ENCODE measurements around the gene FAM221B.

The FAM221B gene

DNA sequence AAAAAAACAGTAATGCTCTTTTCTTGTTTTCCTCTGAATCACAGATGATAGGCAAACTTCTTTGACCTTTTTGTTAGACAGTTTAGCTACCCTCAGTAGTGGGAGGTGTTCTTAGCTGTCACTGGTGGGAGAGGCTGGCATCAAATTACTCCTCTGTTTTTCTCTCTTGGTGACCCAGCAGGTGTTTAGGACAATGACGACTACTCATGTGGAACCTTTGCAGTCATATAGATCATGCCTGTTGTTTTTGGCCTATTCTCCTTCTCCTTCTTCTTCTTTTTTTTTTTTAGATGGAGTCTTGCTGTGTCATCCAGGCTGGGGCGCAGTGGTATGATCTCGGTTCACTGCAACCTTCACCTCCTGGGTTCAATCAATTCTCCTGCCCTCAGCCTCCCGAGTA is 52.5 kb downstream of the FAM221B start:
- H3K4me2 ChIP-seq (ENCODE audit: low read depth, low read length, poor library complexity, severe bottlenecking), result peak overlapping the region; percentile 3
- peak overlapping the region; percentile 23; the same call in 1 of the 2 replicates for H3K27ac ChIP-seq (ENCODE audit: low read depth, low read length)

GRCh38 chr9:35774907-35775635 is 53.5 kb downstream of the FAM221B start:
- H3K9me2 ChIP-seq (replicated peaks; ENCODE audit: insufficient read depth, low read length), result no peaks in the 10 kb centered on the region
- H3K27ac ChIP-seq (ENCODE audit: low read depth, low read length), result no peak overlapping the region
- no peak overlapping the region for H3K9ac ChIP-seq (ENCODE audit: low read length)
- no peak overlapping the region for H2AFZ ChIP-seq (ENCODE audit: low read depth, low read length, severe bottlenecking)
- TF ChIP-seq EZH2phosphoT487 (conservative IDR thresholded peaks at IDR 0.05; ENCODE audit: low read length) (no peak), CTCF (IDR thresholded peaks at IDR 0.05; ENCODE audit: insufficient read depth, low read length, poor library complexity, severe bottlenecking) (no peak)
- H3K79me2 ChIP-seq (ENCODE audit: insufficient read depth, low read length), result no peaks in the 10 kb centered on the region
- H3K36me3 ChIP-seq (ENCODE audit: low read length), result no peaks in the 10 kb centered on the region
- no peaks in the 10 kb centered on the region for H3K27me3 ChIP-seq (ENCODE audit: low read length)
- H3K9me3 ChIP-seq (ENCODE audit: insufficient read depth, low read length), result no peaks in the 10 kb centered on the region
- H3K4me3 ChIP-seq (ENCODE audit: insufficient read depth, low read length, poor library complexity, severe bottlenecking), result no peak overlapping the region
- H4K20me1 ChIP-seq (ENCODE audit: low read depth, low read length), result no peaks in the 10 kb centered on the region
- no peak overlapping the region for H3K4me2 ChIP-seq (ENCODE audit: low read depth, low read length, poor library complexity, severe bottlenecking)
- H3F3A ChIP-seq (ENCODE audit: insufficient read depth), result no peaks in the 10 kb centered on the region

More for the DNA sequence above, 52.5 kb downstream of the FAM221B start:
- no peaks in the 10 kb centered on the region for H3K9me2 ChIP-seq (replicated peaks; ENCODE audit: insufficient read depth, low read length)
- H2AFZ ChIP-seq (ENCODE audit: low read depth, low read length, severe bottlenecking), result no peak overlapping the region
- H4K20me1 ChIP-seq (ENCODE audit: low read depth, low read length), result no peaks in the 10 kb centered on the region
- H3F3A ChIP-seq (ENCODE audit: insufficient read depth), result no peaks in the 10 kb centered on the region
- no peak overlapping the region for H3K4me3 ChIP-seq (ENCODE audit: insufficient read depth, low read length, poor library complexity, severe bottlenecking)
- H3K9ac ChIP-seq (ENCODE audit: low read length), result no peak overlapping the region
- no peaks in the 10 kb centered on the region for H3K27me3 ChIP-seq (ENCODE audit: low read length)
- TF ChIP-seq CTCF (IDR thresholded peaks at IDR 0.05; ENCODE audit: insufficient read depth, low read length, poor library complexity, severe bottlenecking), result no peak
- TF ChIP-seq EZH2phosphoT487 (conservative IDR thresholded peaks at IDR 0.05; ENCODE audit: low read length), result no peak
- no peaks in the 10 kb centered on the region for H3K36me3 ChIP-seq (ENCODE audit: low read length)
- no peaks in the 10 kb centered on the region for H3K9me3 ChIP-seq (ENCODE audit: insufficient read depth, low read length)
- no peaks in the 10 kb centered on the region for H3K79me2 ChIP-seq (ENCODE audit: insufficient read depth, low read length)

DNA sequence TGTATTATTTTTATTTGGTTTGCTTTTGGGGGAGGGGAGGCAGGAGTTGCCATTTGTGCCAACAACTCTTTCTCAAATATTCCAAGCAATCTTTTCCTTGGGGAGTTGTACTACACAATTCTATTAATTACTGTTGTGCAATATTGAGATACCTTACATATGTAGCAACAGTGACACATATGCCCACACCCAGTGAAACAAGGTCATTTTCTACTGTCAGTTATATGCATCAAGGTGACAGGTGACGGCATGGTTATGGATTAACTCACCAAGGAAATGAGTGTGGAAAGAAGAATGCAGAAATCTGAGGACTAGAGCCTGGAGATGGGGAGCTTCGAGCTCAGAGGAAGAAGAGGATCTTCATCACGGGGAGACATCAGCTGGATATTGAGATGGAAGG is 56.6 kb downstream of the FAM221B start:
- no peak for TF ChIP-seq EZH2phosphoT487 (conservative IDR thresholded peaks at IDR 0.05; ENCODE audit: low read length)
- no peak for TF ChIP-seq CTCF (IDR thresholded peaks at IDR 0.05; ENCODE audit: insufficient read depth, low read length, poor library complexity, severe bottlenecking)
- H3K27me3 ChIP-seq (ENCODE audit: low read length), result no peaks in the 10 kb centered on the region
- no peak overlapping the region for H3K9ac ChIP-seq (ENCODE audit: low read length)
- no peak overlapping the region for H3K4me2 ChIP-seq (ENCODE audit: low read depth, low read length, poor library complexity, severe bottlenecking)
- no peaks in the 10 kb centered on the region for H3K9me2 ChIP-seq (replicated peaks; ENCODE audit: insufficient read depth, low read length)
- H3F3A ChIP-seq (ENCODE audit: insufficient read depth), result no peaks in the 10 kb centered on the region
- H2AFZ ChIP-seq (ENCODE audit: low read depth, low read length, severe bottlenecking), result no peak overlapping the region
- no peaks in the 10 kb centered on the region for H3K36me3 ChIP-seq (ENCODE audit: low read length)
- H3K27ac ChIP-seq (ENCODE audit: low read depth, low read length), result no peak overlapping the region
- no peaks in the 10 kb centered on the region for H3K79me2 ChIP-seq (ENCODE audit: insufficient read depth, low read length)
- no peaks in the 10 kb centered on the region for H3K9me3 ChIP-seq (ENCODE audit: insufficient read depth, low read length)
- no peak overlapping the region for H3K4me3 ChIP-seq (ENCODE audit: insufficient read depth, low read length, poor library complexity, severe bottlenecking)
- H4K20me1 ChIP-seq (ENCODE audit: low read depth, low read length), result no peaks in the 10 kb centered on the region
